H1 (cell line): ENCODE measurements around the gene KIF26B.

Experiments
- EGR1 ChIP-seq: IDR thresholded peaks from 2 replicates; pipeline ENCODE4 v1.6.1; 2011; ENCODE audit warnings: low read depth, low read length, borderline replicate concordance
- EZH2 ChIP-seq: fragments of 200-600 bp; sonication (generic); IDR thresholded peaks from 2 replicates; pipeline ENCODE4 v1.7.1; 2012; ENCODE audit warnings: low read depth, mild to moderate bottlenecking, moderate library complexity, low read length, inconsistent platforms; ENCODE audit not compliant: severe bottlenecking
- HDAC6 ChIP-seq: IDR thresholded peaks from one replicate; pipeline ENCODE4 v1.7.1; 2012; ENCODE audit warnings: low read depth, mild to moderate bottlenecking, inconsistent platforms, low read length, moderate library complexity
- TF ChIP-seq, protein P1 (sequence below), 3 experiments: IDR thresholded peaks; 1 replicate in 2 of 3; 2 replicates in 1 of 3; pipeline versions ENCODE4 v1.5.1 to v1.6.1; 2011; ENCODE audit warnings: low read length in 3 of 3, mild to moderate bottlenecking in 3 of 3, inconsistent platforms in 2 of 3, low read depth in 1 of 3, moderate library complexity in 1 of 3; ENCODE audit not compliant: insufficient read depth in 1 of 3; ENCODE audit errors: control extremely low read depth in 1 of 3

DNA sequence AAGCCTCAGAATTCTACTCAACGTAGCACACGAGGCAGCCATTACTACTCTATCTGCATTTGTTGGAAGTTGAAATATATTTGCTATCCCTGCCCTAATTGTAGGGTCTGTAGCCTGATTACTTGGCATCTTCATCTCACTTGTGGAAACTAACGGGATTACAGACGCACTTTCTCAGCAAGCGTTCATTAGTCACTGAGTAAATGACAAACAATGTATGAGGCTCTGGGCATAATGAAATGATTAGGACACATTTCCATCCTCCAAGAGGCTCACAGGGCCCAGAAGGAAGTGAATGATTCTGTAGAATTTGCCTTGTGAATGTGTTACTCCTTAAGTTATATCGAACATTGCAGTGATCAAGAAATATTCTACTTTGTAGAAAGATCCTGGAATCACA is 78.1 kb downstream of the KIF26B start:
- TF ChIP-seq, protein P1, sequence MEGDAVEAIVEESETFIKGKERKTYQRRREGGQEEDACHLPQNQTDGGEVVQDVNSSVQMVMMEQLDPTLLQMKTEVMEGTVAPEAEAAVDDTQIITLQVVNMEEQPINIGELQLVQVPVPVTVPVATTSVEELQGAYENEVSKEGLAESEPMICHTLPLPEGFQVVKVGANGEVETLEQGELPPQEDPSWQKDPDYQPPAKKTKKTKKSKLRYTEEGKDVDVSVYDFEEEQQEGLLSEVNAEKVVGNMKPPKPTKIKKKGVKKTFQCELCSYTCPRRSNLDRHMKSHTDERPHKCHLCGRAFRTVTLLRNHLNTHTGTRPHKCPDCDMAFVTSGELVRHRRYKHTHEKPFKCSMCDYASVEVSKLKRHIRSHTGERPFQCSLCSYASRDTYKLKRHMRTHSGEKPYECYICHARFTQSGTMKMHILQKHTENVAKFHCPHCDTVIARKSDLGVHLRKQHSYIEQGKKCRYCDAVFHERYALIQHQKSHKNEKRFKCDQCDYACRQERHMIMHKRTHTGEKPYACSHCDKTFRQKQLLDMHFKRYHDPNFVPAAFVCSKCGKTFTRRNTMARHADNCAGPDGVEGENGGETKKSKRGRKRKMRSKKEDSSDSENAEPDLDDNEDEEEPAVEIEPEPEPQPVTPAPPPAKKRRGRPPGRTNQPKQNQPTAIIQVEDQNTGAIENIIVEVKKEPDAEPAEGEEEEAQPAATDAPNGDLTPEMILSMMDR (IDR thresholded peaks at IDR 0.05; ENCODE audit: control extremely low read depth in 1 of 3, insufficient read depth in 1 of 3, low read depth in 1 of 3, low read length in 3 of 3): no peak
- TF ChIP-seq EZH2: no peak
- no peak for TF ChIP-seq EGR1
- no peak for TF ChIP-seq HDAC6
